Putamen (tissue), 1 donor: Measurements from ENCODE around the gene DPYSL5.

Source experiments
- DNase-seq: peaks from one replicate; pipeline ENCODE4 v3.0.0-alpha.2; 2016; ENCODE audit warnings: low spot score

Gene DPYSL5

GRCh38 chr2:26968001-26968400 is 120.1 kb downstream of the DPYSL5 start:
- DNase-seq = no peak

- no peak for DNase-seq
Measured at GRCh38 chr2:26969077-26969844, 121.3 kb downstream of the DPYSL5 start.

GRCh38 chr2:26970244-26970927 is 122.5 kb downstream of the DPYSL5 start, which contains the start of gene MAPRE3:
TSS of gene MAPRE3 (plus strand) at chr2:26970637. CDS start at chr2:27022219, 51,582 bp downstream.
- DNase-seq = peak; percentile 88

GRCh38 chr2:26970928-26971627 is 123.1 kb downstream of the DPYSL5 start:
- no peak for DNase-seq

GRCh38 chr2:26971911-26972786 is 124.2 kb downstream of the DPYSL5 start:
- DNase-seq = no peak

GRCh38 chr2:26974352-26974751 is 126.4 kb downstream of the DPYSL5 start:
- DNase-seq = no peak

GRCh38 chr2:26975102-26975501 is 127.2 kb downstream of the DPYSL5 start:
- no peak for DNase-seq

GRCh38 chr2:26975656-26976055 is 127.7 kb downstream of the DPYSL5 start:
- DNase-seq = no peak

- no peak for DNase-seq
Measured at GRCh38 chr2:26976237-26976636, 128.3 kb downstream of the DPYSL5 start.

- DNase-seq = no peak
Measured at GRCh38 chr2:26977012-26977411, 129.1 kb downstream of the DPYSL5 start.

- DNase-seq = no peak
Measured at GRCh38 chr2:26978061-26978596, 130.2 kb downstream of the DPYSL5 start.

- DNase-seq = no peak
Measured at GRCh38 chr2:26979741-26980140, 131.8 kb downstream of the DPYSL5 start.

- DNase-seq = no peak
Measured at GRCh38 chr2:26980971-26981370, 133.0 kb downstream of the DPYSL5 start.

GRCh38 chr2:26982102-26982742 is 134.3 kb downstream of the DPYSL5 start:
- peak; percentile 50 for DNase-seq

GRCh38 chr2:26983746-26984145 is 135.8 kb downstream of the DPYSL5 start:
- DNase-seq = no peak

GRCh38 chr2:26985807-26986206 is 137.9 kb downstream of the DPYSL5 start:
- DNase-seq = no peak

- DNase-seq = no peak
Measured at GRCh38 chr2:26986576-26986975, 138.6 kb downstream of the DPYSL5 start.

- DNase-seq = no peak
Measured at GRCh38 chr2:26988058-26988860, 140.3 kb downstream of the DPYSL5 start.

GRCh38 chr2:26989156-26989555 is 141.2 kb downstream of the DPYSL5 start:
- DNase-seq = no peak

GRCh38 chr2:26991717-26992116 is 143.8 kb downstream of the DPYSL5 start:
- no peak for DNase-seq
